A673 (cell line): ENCODE results near the gene TCF7L2. TPM values are rescaled to one million over a fixed set of nuclear protein-coding genes. Genes with fewer than 3 reads are reported as not detected.

Experiments used
- BruUV-seq: library from RNA; stranded (reverse); fragments of 400-500 nt; replicated peaks from 2 replicates; lab custom pipeline; 2021; lab: Mats Ljungman, UMichigan
- CTCF ChIA-PET: fragments of 300-600 bp; sonication (Branson Sonifier 250); formaldehyde crosslinking; loops from one replicate; lab custom pipeline; 2022; ENCODE audit warnings: antibody characterized with exemption; lab: Charles Lee
- POLR2A ChIA-PET: fragments of 300-600 bp; sonication (Branson Sonifier 250); formaldehyde crosslinking; loops from one replicate; lab custom pipeline; 2022; ENCODE audit warnings: antibody characterized with exemption; ENCODE audit not compliant: low non-redundant PET; lab: Charles Lee
- DNase-seq: peaks from one replicate; pipeline ENCODE4 v3.0.0-alpha.2; 2015; ENCODE audit warnings: low spot score
- H3K27ac ChIP-seq: fragments of 200-600 bp; sonication (generic); 2 replicates; pipeline ENCODE4 v1.5.1; 2016; ENCODE audit warnings: mixed run types, low read depth, mild to moderate bottlenecking, mixed read lengths, antibody characterized with exemption, low read length; ENCODE audit not compliant: poor library complexity, severe bottlenecking
- H3K27me3 ChIP-seq: fragments of 200-600 bp; sonication (generic); replicated peaks from 2 replicates; pipeline ENCODE4 v1.6.1; 2017; ENCODE audit warnings: mixed run types, low read depth, mild to moderate bottlenecking, mixed read lengths, antibody characterized with exemption, low read length; ENCODE audit not compliant: insufficient read depth, poor library complexity
- H3K36me3 ChIP-seq: fragments of 200-600 bp; sonication (generic); 2 replicates; pipeline ENCODE4 v1.6.1; 2016; ENCODE audit warnings: mixed run types, mild to moderate bottlenecking, mixed read lengths, antibody characterized with exemption, low read length; ENCODE audit not compliant: insufficient read depth, poor library complexity, severe bottlenecking
- H3K4me1 ChIP-seq: fragments of 200-600 bp; sonication (generic); 2 replicates; pipeline ENCODE4 v1.6.1; 2017; ENCODE audit warnings: mixed run types, mild to moderate bottlenecking, mixed read lengths, antibody characterized with exemption, low read length; ENCODE audit not compliant: insufficient read depth, poor library complexity, severe bottlenecking
- H3K4me3 ChIP-seq: fragments of 200-600 bp; sonication (generic); 2 replicates; pipeline ENCODE4 v1.5.1; 2016; ENCODE audit warnings: low read depth, mixed run types, mild to moderate bottlenecking, mixed read lengths, low read length; ENCODE audit not compliant: poor library complexity, severe bottlenecking
- H3K9me3 ChIP-seq: fragments of 200-600 bp; sonication (generic); 2 replicates; pipeline ENCODE4 v1.6.1; 2016; ENCODE audit warnings: mixed run types, low read depth, mild to moderate bottlenecking, mixed read lengths, antibody characterized with exemption, low read length; ENCODE audit not compliant: poor library complexity, severe bottlenecking
- CTCF ChIP-seq: fragments of 300-800, 200-600 bp; sonication (generic); conservative IDR thresholded peaks from 2 replicates; pipeline ENCODE4 v1.5.1; 2017; ENCODE audit warnings: low read depth, mild to moderate bottlenecking, antibody characterized with exemption, low read length, moderate library complexity, mixed read lengths
- EZH2 ChIP-seq: fragments of 200-600 bp; sonication (generic); IDR thresholded peaks from 2 replicates; pipeline ENCODE4 v1.6.1; 2017; ENCODE audit warnings: borderline replicate concordance, low read depth, mild to moderate bottlenecking, mixed read lengths, antibody characterized with exemption, low read length; ENCODE audit not compliant: poor library complexity, severe bottlenecking
- intact Hi-C: fragments of 100-400 bp; cut with micrococcal nuclease; formaldehyde crosslinking; loops from one replicate; pipeline ENCODE4 v1.10.0; 2022; ENCODE audit not compliant: unreplicated experiment
- total RNA-seq: library from RNA; stranded (reverse); gene quantifications from 2 replicates; pipeline ENCODE4 v1.2.3, GENCODE V29; 2021

TCF7L2 gene
- total RNA-seq, 1 experiment from 2014 or later: 16.8 TPM

GRCh38 chr10:113103131-113103840 is 153.2 kb downstream of the TCF7L2 start:
- Histone ChIP-seq H3K9me3 (no peaks in the 10 kb centered on the region), H3K4me1 (peaks cover 23% of the 10 kb centered on the region), H3K36me3 (no peaks in the 10 kb centered on the region), H3K4me3 (no peak overlapping the region), H3K27ac (no peak overlapping the region), H3K27me3 (no peaks in the 10 kb centered on the region)
- BruUV-seq: no TSS peak
- ChIA-PET CTCF (interaction anchor here (0.7 kb wide), 1 partner anchor 56 kb away, joined by 3 read pairs; no protein-coding TSS in a partner anchor), POLR2A (no interaction called here)
- no peak for TF ChIP-seq CTCF
- no peak for TF ChIP-seq EZH2
- intact Hi-C loops: no loop called here
- DNase-seq: no peak

GRCh38 chr10:113104047-113104446 is 154.0 kb downstream of the TCF7L2 start:
- intact Hi-C loops: no loop called here
- TF ChIP-seq EZH2 (no peak), CTCF (no peak)
- no peak overlapping the region for H3K27ac ChIP-seq
- peaks cover 22% of the 10 kb centered on the region for H3K4me1 ChIP-seq
- no peak overlapping the region for H3K4me3 ChIP-seq
- BruUV-seq: no TSS peak
- peak; percentile 28 for DNase-seq
- no peaks in the 10 kb centered on the region for H3K27me3 ChIP-seq
- H3K36me3 ChIP-seq: no peaks in the 10 kb centered on the region
- ChIA-PET POLR2A (no interaction called here), CTCF (no interaction called here)
- H3K9me3 ChIP-seq: no peaks in the 10 kb centered on the region

DNA sequence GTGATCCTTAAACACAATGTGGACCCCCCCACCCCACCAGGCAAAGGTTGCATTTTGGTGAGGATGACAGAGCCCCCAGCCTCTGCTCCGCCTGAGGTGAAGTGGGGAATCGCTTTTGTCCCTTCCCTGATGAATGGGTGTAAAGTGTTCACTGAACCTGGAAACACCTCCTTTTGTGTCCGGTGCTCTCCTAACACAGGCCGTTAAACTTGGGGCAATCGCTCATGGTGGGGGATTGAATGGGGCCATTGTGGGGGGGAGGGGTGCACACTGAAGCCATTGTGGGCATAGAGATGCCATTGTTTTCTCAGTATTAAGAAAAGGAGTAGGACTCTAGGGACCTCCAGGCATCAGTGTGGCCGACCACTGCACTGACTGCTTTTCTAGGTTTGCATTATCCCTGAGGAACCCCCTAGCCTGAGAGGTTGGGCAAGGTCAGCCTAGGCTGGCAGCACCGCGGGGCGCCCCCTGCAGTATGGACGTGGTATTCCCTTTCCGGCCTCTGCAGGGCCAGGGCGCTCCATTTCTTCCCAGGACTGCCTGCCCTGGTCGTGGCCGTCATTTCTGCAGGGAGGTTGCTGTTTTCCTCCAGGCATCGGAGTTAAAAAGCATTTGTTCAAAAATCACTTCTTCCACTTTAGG is 158.3 kb downstream of the TCF7L2 start:
- TF ChIP-seq EZH2 (no peak), CTCF (peak; percentile 77)
- Histone ChIP-seq H3K27ac (no peak overlapping the region), H3K27me3 (no peaks in the 10 kb centered on the region), H3K4me3 (no peak overlapping the region), H3K36me3 (no peaks in the 10 kb centered on the region), H3K9me3 (no peaks in the 10 kb centered on the region), H3K4me1 (peaks cover 9% of the 10 kb centered on the region)
- CTCF ChIA-PET: interaction anchor here (0.6 kb wide), 1 partner anchor 113 kb away, joined by 3 read pairs; no protein-coding TSS in a partner anchor
- BruUV-seq: no TSS peak
- peak; percentile 40 for DNase-seq
- POLR2A ChIA-PET: no interaction called here
- intact Hi-C loops: no loop called here
